NT2/D1 (cell line): ENCODE data around the gene AP2A2.

Experiments used
- YY1 ChIP-seq: IDR thresholded peaks from 2 replicates; pipeline ENCODE4 v1.6.1; 2011; ENCODE audit not compliant: insufficient read length, insufficient read depth
- ZNF274 ChIP-seq: IDR thresholded peaks from 2 replicates; pipeline ENCODE4 v1.6.1; 2011; ENCODE audit warnings: mild to moderate bottlenecking, low read depth, low read length

DNA sequence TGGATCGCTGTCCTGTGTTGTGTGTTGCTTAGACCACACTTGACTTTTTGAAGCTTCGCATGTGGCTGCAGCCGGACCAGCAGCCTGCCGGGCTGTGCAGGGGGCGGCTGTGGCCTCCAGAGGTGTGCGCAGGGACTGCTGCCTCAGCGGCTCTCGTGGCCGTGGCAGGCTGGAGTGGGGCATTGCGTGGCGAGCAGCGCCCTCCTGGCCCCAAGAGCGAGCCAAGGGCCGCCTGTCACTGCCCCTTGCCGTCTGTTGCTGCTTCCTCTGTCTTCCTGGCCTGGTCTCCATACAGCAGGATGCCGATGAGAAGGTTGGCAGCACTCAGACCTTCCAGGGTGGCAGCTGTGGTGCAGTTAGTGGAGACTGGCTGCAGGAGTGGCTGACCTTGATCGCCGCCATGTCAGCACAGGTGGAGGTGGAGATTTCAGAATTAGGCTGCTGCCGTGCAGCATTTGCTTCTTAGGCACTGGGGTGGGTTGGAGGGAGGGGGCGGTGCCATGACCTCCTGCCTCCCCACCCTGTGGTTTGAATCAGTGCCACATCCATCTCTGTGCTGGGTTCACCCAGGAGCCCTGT is 76.8 kb downstream of the AP2A2 start:
- TF ChIP-seq ZNF274 (no peak), YY1 (no peak)
